Measurements from ENCODE around the gene NMT1.

NMT1 gene

DNA sequence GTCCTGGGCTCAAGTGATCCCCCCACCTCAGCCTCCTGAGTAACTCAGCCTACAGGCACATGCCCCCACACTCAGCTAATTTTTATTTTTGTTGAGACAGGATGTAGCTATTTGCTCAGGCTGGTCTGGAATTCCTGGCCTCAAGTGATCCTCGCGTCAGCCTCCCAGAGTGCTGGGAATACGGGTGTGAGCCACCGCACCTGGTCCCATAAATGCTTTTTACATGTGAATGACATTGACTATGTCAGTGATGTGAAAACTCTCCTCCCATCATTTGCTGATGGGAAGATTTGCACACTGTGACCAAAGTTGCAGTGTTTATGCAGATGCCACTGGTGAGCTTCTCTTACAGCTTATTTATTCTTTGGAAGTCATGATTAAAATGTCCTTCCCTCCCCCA lies 56.2 kb downstream of the NMT1 start:
- H3K4me1 ChIP-seq (ENCODE audit: low read length) = no peaks in the 10 kb centered on the region
- H3K27me3 ChIP-seq (replicated peaks; ENCODE audit: insufficient read depth, low read length) = peaks cover under 1% of the 10 kb centered on the region
- H3K27ac ChIP-seq (ENCODE audit: low read length) = no peak overlapping the region
- no peak for DNase-seq
- no peaks in the 10 kb centered on the region for H3K9me3 ChIP-seq (replicated peaks; ENCODE audit: insufficient read depth, low read length)
- H3K36me3 ChIP-seq (replicated peaks; ENCODE audit: insufficient read depth, low read length) = no peaks in the 10 kb centered on the region
- H3K9ac ChIP-seq (ENCODE audit: low read length) = no peak overlapping the region
- H3F3A ChIP-seq (ENCODE audit: insufficient read depth, low read length) = no peaks in the 10 kb centered on the region
- no peaks in the 10 kb centered on the region for H4K20me1 ChIP-seq (ENCODE audit: insufficient read depth, low read length)
- no peak for TF ChIP-seq EZH2phosphoT487 (IDR thresholded peaks at IDR 0.05; ENCODE audit: low read length)
- no peak for TF ChIP-seq EZH2 (optimal IDR thresholded peaks at IDR 0.05; ENCODE audit: low read depth, low read length)
- TF ChIP-seq, protein P1, sequence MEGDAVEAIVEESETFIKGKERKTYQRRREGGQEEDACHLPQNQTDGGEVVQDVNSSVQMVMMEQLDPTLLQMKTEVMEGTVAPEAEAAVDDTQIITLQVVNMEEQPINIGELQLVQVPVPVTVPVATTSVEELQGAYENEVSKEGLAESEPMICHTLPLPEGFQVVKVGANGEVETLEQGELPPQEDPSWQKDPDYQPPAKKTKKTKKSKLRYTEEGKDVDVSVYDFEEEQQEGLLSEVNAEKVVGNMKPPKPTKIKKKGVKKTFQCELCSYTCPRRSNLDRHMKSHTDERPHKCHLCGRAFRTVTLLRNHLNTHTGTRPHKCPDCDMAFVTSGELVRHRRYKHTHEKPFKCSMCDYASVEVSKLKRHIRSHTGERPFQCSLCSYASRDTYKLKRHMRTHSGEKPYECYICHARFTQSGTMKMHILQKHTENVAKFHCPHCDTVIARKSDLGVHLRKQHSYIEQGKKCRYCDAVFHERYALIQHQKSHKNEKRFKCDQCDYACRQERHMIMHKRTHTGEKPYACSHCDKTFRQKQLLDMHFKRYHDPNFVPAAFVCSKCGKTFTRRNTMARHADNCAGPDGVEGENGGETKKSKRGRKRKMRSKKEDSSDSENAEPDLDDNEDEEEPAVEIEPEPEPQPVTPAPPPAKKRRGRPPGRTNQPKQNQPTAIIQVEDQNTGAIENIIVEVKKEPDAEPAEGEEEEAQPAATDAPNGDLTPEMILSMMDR (IDR thresholded peaks at IDR 0.05; ENCODE audit: low read length) = no peak
- H2AFZ ChIP-seq (ENCODE audit: low read length) = no peak overlapping the region
- H3K4me2 ChIP-seq (ENCODE audit: low read depth, low read length) = no peak overlapping the region
- H3K9me2 ChIP-seq (replicated peaks; ENCODE audit: insufficient read depth, low read length) = no peaks in the 10 kb centered on the region
- H3K79me2 ChIP-seq (ENCODE audit: low read length) = no peaks in the 10 kb centered on the region
- no peak overlapping the region for H3K4me3 ChIP-seq (ENCODE audit: low read length)

DNA sequence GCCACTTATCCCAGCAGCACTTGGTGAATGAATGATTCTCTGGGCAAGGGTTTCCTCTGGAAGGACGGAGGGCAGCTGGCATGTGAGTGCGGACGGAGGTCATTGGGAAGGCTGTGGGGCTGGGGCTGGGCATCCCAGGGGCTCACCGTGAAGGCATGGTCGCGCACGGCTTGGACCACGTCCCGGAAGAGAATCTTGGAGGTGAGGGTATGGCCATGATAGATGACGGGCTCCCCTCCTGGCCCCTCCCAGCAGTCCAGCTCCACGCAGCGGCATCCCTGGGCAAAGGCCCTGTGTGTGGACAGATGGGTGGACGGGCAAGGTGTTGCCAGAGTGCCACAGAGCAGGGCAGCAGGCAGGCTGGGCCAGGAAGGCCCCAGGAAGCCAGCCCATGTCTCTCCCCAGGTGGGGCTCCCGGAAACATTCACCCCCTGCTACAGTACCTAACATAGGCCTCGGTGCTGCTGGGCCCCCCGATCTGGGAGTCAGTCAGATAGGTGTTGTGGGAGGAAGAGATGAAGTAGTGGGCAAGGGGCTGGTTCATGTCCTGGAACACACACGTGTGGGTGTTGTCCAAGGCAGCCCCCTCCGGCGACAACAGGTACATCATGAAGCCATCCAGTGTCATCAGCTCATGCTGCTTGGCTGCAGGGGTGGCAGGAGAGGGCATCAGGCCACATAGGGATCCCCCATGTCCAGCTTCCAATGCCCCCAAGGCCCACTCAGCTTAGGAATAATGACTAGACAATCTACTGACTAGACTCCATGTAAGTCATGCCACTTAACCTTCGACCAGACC lies 56.9 kb downstream of the NMT1 start:
- TF ChIP-seq, protein P1 (IDR thresholded peaks at IDR 0.05; ENCODE audit: low read length) = no peak
- TF ChIP-seq EZH2 (optimal IDR thresholded peaks at IDR 0.05; ENCODE audit: low read depth, low read length) (no peak), EZH2phosphoT487 (IDR thresholded peaks at IDR 0.05; ENCODE audit: low read length) (no peak)
- Histone ChIP-seq H3K9me3 (replicated peaks; ENCODE audit: insufficient read depth, low read length) (no peaks in the 10 kb centered on the region), H3K4me1 (ENCODE audit: low read length) (no peaks in the 10 kb centered on the region), H3K79me2 (ENCODE audit: low read length) (no peaks in the 10 kb centered on the region), H3K36me3 (replicated peaks; ENCODE audit: insufficient read depth, low read length) (no peaks in the 10 kb centered on the region), H3K27me3 (replicated peaks; ENCODE audit: insufficient read depth, low read length) (peaks cover 6% of the 10 kb centered on the region), H3K9me2 (replicated peaks; ENCODE audit: insufficient read depth, low read length) (no peaks in the 10 kb centered on the region), H2AFZ (ENCODE audit: low read length) (no peak overlapping the region), H3K4me2 (ENCODE audit: low read depth, low read length) (no peak overlapping the region), H3K27ac (ENCODE audit: low read length) (no peak overlapping the region), H4K20me1 (ENCODE audit: insufficient read depth, low read length) (no peaks in the 10 kb centered on the region), H3K9ac (ENCODE audit: low read length) (no peak overlapping the region), H3F3A (ENCODE audit: insufficient read depth, low read length) (no peaks in the 10 kb centered on the region), H3K4me3 (ENCODE audit: low read length) (no peak overlapping the region)
- no peak for DNase-seq

DNA sequence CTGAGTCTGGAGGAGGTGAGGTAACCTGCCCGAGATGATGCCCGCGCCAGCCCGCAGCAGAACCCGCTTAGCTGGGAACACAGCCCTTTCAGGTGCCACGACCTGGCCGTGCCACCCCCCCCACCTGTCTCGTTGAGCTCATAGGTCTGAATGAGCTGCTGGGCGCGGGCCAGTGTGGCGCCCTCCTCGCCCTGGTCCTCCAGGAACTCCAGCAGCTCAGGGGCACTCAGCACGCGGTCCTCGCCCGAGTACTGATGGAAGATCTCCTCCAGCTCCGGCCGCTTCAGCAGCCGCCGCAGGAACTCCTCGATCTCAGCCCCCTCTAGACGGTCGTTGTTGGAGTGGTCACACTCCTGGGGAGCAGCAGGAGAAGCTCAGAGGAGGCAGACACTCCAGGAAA lies 57.6 kb downstream of the NMT1 start:
- no peak for DNase-seq
- no peaks in the 10 kb centered on the region for H3K9me3 ChIP-seq (replicated peaks; ENCODE audit: insufficient read depth, low read length)
- H3K4me3 ChIP-seq (ENCODE audit: low read length) = no peak overlapping the region
- H3F3A ChIP-seq (ENCODE audit: insufficient read depth, low read length) = no peaks in the 10 kb centered on the region
- H3K4me2 ChIP-seq (ENCODE audit: low read depth, low read length) = no peak overlapping the region
- no peak for TF ChIP-seq EZH2phosphoT487 (IDR thresholded peaks at IDR 0.05; ENCODE audit: low read length)
- TF ChIP-seq, protein P1 (IDR thresholded peaks at IDR 0.05; ENCODE audit: low read length) = no peak
- no peak for TF ChIP-seq EZH2 (optimal IDR thresholded peaks at IDR 0.05; ENCODE audit: low read depth, low read length)
- H3K79me2 ChIP-seq (ENCODE audit: low read length) = no peaks in the 10 kb centered on the region
- no peak overlapping the region for H3K9ac ChIP-seq (ENCODE audit: low read length)
- H3K27ac ChIP-seq (ENCODE audit: low read length) = no peak overlapping the region
- H4K20me1 ChIP-seq (ENCODE audit: insufficient read depth, low read length) = no peaks in the 10 kb centered on the region
- H3K9me2 ChIP-seq (replicated peaks; ENCODE audit: insufficient read depth, low read length) = no peaks in the 10 kb centered on the region
- H2AFZ ChIP-seq (ENCODE audit: low read length) = no peak overlapping the region
- H3K36me3 ChIP-seq (replicated peaks; ENCODE audit: insufficient read depth, low read length) = no peaks in the 10 kb centered on the region
- H3K4me1 ChIP-seq (ENCODE audit: low read length) = no peaks in the 10 kb centered on the region
- peaks cover 6% of the 10 kb centered on the region for H3K27me3 ChIP-seq (replicated peaks; ENCODE audit: insufficient read depth, low read length)

Data from MM.1S (cell line).